ENCODE data around the gene ADAM30.
A peak's percentile ranks its signal among the peaks of the same experiment; 100 is the strongest.

ADAM30 gene

GRCh38 chr1:119906927-119907652, 10.8 kb upstream of the ADAM30 start:
- no peak for DNase-seq

DNA sequence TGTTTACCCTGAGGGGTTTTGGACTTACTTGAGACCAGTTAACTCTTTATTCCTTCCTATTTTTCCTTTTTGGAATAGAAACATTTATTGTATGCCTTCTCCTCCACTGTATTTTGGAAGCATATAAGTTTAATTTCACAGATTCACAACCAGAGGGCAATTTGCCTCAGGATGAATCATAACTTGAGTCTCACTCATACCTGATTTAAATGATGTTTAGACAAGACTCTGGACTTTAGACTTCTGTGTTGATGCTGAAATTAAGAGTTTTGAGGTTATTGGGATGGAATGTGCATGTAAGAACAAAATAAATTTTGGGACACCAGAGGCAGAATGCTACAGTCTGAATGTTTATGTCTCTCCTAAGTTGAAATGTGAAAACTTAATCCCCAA, 7.1 kb upstream of the ADAM30 start:
- no peak for DNase-seq

GRCh38 chr1:119902775-119903442, 6.6 kb upstream of the ADAM30 start:
- no peak for DNase-seq

GRCh38 chr1:119898981-119899720, 2.8 kb upstream of the ADAM30 start:
- DNase-seq: no peak

- no peak for DNase-seq
Measured at GRCh38 chr1:119898530-119898929, 2.2 kb upstream of the ADAM30 start.

DNA sequence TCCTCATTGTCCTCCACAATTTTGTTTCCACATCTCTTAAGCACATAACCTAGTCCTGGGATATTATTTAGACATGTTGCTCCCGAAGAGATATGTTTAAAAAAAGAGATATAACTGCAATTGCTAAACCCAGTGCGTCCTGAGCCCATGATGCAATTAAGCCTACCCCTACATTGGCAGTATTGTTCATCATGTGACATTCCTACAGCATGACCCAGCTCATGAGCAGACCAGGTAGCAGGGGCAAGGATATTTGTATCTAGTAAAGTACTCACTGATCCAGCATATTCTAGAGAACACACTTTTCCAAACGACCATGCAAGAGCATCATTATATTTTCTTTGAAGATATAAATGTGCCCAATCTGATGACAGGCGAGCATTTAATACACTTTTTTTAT, 1.2 kb downstream of the ADAM30 start:
- no peak for DNase-seq

DNA sequence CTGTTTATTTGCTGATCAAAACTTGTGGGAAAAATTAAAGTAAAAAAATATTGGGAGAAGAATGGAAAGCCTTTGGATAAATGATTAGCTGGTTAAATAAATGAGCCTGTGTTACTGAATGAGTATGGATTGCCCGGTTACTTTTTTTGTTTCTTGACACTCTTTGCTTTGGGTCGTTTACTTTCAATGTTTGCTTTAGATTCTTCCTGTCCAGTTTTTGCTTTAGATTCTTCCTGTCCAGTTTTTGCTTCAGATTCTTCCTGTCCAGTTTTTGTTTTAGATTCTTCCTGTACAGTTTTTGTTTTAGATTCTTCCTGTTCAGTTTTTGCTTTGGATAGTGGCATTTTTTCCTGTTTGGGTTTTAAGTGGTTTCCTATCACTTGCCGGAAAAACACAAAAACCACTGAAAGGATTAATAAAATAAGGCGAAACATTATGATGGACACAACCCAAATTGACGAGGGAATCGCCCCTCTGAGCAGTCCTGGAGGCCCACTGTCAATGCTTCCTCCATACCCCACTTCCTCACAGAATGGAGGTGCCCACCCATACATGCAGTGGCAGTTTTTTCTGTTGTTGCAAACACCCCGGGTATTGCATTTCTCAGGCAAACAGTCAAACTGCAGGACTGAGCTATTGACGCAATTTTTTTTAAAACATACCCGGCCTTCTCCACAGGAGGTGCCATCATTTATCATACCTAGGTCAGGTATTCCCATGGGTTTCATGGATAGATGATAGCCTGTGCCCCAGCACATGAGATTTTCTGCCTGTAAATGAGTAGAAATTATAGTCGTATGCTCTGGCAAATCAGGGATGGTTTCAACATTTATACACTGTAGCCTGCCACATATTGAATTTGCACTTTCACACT, 2.3 kb downstream of the ADAM30 start:
- DNase-seq: no peak

DNA sequence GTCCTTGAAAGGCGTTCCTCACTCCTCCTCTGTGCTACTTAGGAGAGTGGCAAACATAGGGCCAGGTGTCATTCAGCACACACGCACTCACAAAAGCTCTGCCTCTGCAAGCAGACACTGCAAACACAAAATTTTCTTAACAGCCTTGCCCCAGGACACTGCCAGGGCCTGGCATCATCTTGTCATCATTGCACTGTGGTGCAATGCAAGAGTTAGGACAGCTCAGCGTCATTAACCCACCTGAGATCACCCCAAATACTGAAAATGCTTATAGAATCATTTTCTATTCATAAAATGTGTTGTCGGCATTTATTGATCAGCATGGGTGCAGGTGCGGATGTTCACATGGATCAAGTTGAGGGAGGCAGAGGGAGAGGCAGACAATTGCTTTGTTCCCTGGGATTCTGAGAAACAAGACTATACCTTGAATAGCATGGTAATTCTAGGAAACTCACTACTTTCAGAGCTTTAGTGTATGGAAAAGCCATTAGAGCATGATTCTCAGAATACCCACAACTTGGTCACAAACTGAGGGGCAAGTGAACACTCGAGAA, 3.0 kb downstream of the ADAM30 start:
- DNase-seq: no peak

DNA sequence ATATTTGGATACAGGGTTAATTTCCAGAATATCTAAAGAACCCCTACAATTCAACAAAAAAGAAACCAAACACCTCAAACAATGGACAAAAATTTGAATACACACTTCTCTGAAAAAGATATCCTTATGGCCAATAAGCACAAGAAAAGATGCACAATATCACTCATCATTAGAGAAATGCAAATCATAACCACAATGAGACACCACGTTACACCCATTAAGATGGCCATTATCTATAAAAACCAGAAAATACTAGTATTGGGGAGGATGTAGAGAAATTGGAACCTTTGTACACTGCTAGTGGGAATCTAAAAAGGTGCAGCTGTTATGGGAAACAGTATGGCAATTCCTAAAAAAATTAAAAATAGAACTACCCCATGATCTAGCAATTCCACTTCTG, 4.9 kb downstream of the ADAM30 start:
- no peak for DNase-seq

- no peak for DNase-seq
Measured at GRCh38 chr1:119888476-119888875, 7.8 kb downstream of the ADAM30 start.

- no peak for DNase-seq
Measured at GRCh38 chr1:119887427-119887826, 8.9 kb downstream of the ADAM30 start.

GRCh38 chr1:119885903-119886783, 10.2 kb downstream of the ADAM30 start:
- peak; percentile 32 for DNase-seq

- no peak for DNase-seq
Measured at GRCh38 chr1:119884711-119885110, 11.6 kb downstream of the ADAM30 start.

GRCh38 chr1:119883826-119884225, 12.5 kb downstream of the ADAM30 start:
- DNase-seq: no peak

DNA sequence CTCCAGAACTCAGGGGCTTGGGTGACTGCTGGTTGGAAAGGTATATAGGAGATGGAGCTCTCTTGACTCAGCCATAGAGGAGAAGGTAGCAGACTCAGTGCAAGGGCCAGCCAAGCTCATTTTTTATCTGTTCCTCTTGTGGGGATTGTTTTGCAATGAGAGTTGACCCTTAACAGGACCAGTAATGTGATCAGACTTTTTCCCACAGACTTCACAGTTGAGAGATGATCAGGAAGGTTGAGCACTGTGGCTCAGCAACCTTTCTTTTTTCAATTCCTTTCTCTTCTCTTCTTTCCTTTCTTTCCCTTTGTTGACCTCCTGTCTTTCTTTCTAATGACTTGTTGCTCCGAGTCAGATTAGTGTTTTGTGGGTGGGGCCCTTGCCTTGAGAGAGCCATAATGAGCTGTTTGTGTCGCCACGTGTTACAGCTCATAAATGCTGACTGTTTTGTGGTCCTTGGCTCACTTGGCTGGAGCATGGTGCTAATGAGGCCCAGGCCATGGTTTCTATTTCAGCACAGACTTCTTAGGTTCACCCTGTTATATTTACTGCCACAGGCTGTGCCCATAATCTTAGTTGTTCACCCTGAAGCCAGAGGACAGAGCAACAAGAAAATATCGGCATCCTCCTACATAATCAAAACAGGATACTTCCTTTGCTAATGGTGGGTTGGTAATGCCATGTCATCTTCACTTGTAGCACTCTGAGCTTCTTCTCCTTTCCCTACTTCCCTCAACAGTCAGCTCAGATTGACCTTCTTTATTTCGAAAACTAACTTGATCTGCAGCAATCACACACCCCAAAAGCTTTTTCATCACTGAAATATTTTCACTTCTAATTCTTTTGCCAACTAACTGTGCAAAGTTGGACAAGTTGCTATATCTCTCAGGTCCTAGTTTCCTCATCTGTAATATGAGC, 13.9 kb downstream of the ADAM30 start:
- no peak for DNase-seq

GRCh38 chr1:119879510-119880434, 16.5 kb downstream of the ADAM30 start:
- DNase-seq: no peak

- DNase-seq: no peak
Measured at GRCh38 chr1:119878171-119878570, 18.1 kb downstream of the ADAM30 start.

- no peak for DNase-seq
Measured at GRCh38 chr1:119874186-119874585, 22.1 kb downstream of the ADAM30 start.

Data from HCEC 1CT (cell line).